Heart left ventricle (tissue), 13 donors: ENCODE measurements around the gene APC2.

Source experiments
- POLR2A ChIP-seq, 2 donors: fragments of 450-650 bp; IDR thresholded peaks; one replicate each; pipeline ENCODE4 v1.6.1; 2017; ENCODE audit warnings: antibody characterized with exemption in 2 of 2, mild to moderate bottlenecking in 2 of 2, moderate library complexity in 2 of 2
- TF ChIP-seq, protein P1 (sequence below), 12 donors: fragments of 200-600 bp; sonication (generic) in 4 of 12; IDR thresholded peaks; one replicate each; pipeline versions ENCODE4 v1.5.0 to v1.8.0; 2018 to 2022; ENCODE audit warnings: antibody characterized with exemption in 12 of 12, mild to moderate bottlenecking in 5 of 12
- donor health status: ischemic (EF 13 %, LVEDD 7.1; RV severe dilation, severe dysfunction).
- donor health status: DM: no; HTN: yes; CAD: no.
- donor health status: DM: no; HTN: no; CAD: no.
- donor health status: ischemic (EF 25% LVEDD 6.9; RV normal size, moderate dysfunction).
- donor health status: ischemic (EF 25% LVEDD 5.7; RV mildly dilated, moderate dysfunction).
- donor health status: ischemic (EF 35%, LVEDD 5.7; RV mildly dilated, moderate dysfunction).
- donor health status: nonischemic (EF 11% LVEDD 7.7; RV severe dilation, severe dysfunction).
- donor health status: DM: yes; HTN: yes; CAD: no.
- donor health status: PGD.
- donor health status: ischemic (EF 29% LVEDD 5.4; RV normal size, mild dysfunction).
- donor health status: nonischemic (EF 23%, LVEDD 6.1; RV moderate dilation, normal function).

DNA sequence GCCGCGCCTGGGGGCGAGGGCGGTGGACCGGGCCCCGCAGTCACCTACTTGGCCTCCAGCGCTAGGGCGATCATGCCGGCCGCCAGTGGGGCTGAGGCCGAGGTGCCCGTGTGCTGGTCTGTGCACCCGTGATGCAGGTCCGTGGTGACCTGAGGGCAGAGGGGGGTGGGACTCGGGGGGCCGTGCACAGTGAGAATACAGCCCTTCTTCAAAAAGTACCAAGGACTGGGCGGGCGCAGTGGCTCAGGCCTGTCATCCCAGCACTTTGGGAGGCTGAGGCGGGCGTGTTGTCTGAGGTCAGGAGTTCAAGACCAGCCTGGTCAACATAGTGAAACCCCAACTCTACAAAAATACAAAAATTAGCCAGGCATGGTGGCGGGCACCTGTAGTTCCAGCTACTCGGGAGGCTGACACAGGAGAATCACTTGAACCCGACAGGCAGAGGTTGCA is 34.1 kb downstream of the APC2 start:
- no peak for TF ChIP-seq POLR2A (IDR thresholded peaks at IDR 0.05)
- TF ChIP-seq, protein P1, sequence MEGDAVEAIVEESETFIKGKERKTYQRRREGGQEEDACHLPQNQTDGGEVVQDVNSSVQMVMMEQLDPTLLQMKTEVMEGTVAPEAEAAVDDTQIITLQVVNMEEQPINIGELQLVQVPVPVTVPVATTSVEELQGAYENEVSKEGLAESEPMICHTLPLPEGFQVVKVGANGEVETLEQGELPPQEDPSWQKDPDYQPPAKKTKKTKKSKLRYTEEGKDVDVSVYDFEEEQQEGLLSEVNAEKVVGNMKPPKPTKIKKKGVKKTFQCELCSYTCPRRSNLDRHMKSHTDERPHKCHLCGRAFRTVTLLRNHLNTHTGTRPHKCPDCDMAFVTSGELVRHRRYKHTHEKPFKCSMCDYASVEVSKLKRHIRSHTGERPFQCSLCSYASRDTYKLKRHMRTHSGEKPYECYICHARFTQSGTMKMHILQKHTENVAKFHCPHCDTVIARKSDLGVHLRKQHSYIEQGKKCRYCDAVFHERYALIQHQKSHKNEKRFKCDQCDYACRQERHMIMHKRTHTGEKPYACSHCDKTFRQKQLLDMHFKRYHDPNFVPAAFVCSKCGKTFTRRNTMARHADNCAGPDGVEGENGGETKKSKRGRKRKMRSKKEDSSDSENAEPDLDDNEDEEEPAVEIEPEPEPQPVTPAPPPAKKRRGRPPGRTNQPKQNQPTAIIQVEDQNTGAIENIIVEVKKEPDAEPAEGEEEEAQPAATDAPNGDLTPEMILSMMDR (IDR thresholded peaks at IDR 0.05), result no peak
